Right lobe of liver (tissue), 4 donors: Measurements from ENCODE around the gene HDAC10.

Source experiments
- CTCF ChIP-seq, 4 donors: fragments of 200-600 bp in 3 of 4; fragments of 450-650 bp in 1 of 4; IDR thresholded peaks; one replicate each; pipeline versions ENCODE4 v1.5.1 to v1.8.0; 2016 to 2022; ENCODE audit warnings: antibody characterized with exemption in 4 of 4, mild to moderate bottlenecking in 2 of 4
- POLR2A ChIP-seq: fragments of 450-650 bp; IDR thresholded peaks from one replicate; pipeline ENCODE4 v1.6.1; 2017; ENCODE audit warnings: antibody characterized with exemption, mild to moderate bottlenecking
- donor health status: DM: no; HTN: no; CAD: no.
- donor health status: DM: no; HTN: no; CAD: no.
- donor health status: DM: no; HTN: yes; CAD: no.

GRCh38 chr22:50210378-50211139, 40.5 kb downstream of the HDAC10 start:
- TF ChIP-seq POLR2A (no peak), CTCF (IDR thresholded peaks at IDR 0.05) (no peak)
